GM19438 (cell line): ENCODE measurements around the gene POU2AF1.

Experiments
- ATAC-seq: cut with Tn5 transposase; IDR thresholded peaks from one replicate; pipeline ENCODE4 v1.9.1; 2021; ENCODE audit warnings: low read depth; ENCODE audit not compliant: unreplicated experiment

POU2AF1 gene

DNA sequence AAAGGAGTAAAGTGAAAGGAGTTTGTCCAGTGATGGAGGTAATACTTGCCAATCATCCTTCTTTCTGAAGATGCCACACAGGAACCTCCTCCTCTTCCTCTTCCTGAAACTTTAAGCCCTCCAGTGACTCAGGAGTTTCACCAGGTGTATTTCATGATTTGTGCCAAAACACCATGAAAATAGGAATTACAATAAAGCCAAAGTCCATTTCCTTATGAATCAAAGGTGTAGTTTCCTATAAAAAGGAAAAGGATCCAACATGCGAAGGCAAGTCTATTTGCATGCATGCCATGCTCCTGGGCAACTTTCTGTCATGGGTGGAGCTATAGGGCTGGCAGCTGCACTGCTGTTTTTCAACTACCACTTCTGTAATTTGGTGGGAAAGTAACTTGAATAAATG is 9.8 kb upstream of the POU2AF1 start:
- ATAC-seq: no peak

DNA sequence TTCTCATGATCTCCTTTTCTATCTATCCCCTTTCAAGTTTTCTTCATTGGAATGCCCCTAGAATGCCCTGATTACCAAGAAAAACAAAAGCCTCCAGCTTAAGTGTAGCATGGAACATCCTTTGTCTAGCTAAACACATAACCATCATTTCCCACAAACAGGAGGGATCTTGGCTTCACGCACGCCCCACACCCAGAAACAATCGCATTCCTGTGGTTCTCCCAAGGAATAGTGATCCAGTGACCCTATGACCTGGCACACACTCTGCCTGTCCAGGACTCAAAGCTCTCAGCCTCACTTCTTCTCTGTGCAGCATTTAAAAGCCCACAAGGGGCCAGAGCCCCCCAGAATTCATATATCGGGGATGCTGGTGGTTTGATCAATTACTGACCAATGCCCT is 9.3 kb upstream of the POU2AF1 start:
- ATAC-seq: no peak

DNA sequence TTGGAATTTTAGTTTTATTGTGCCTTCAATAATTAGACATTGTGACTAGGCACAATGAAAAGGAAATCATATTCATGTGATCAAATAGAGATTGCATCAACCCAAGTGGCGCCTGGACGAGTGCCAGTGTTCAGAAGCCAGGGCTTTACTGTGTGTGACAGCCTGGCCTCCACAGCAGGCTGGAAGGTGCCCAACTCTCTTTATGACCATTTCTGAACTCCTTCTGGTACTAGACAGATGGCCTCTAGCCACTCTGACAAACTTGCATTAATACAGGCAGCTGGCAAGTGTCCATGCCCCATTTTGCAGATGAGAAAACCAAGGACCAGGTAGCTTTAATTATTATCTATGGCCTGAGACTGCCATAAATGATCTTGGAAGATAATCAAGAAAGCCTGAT is 8.3 kb upstream of the POU2AF1 start:
- ATAC-seq: no peak

DNA sequence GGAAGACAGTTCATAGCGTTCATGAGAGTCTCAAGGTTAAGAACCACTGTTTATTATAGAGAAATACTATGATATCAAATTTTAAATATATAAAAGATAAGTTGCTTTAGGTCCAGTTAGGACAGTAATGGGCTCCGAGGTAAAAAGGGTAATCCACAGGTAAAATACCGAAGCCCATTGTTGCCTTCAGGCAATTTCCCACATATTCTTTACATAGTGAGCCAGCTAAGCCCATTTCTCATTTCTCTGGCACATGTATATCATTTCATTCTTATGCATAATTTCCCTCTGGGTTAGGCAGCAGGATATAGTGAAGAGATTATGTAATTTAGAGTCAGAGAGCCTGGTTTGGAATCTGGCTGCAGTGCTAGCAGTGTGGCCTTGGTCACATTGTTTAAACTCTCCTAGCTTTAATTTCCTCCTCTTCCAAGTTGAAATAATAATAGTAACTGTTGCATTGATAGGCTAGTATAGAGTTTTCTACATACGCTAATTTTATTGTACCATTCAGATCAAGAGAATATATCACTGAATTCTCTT is 7.6 kb upstream of the POU2AF1 start:
- no peak for ATAC-seq

DNA sequence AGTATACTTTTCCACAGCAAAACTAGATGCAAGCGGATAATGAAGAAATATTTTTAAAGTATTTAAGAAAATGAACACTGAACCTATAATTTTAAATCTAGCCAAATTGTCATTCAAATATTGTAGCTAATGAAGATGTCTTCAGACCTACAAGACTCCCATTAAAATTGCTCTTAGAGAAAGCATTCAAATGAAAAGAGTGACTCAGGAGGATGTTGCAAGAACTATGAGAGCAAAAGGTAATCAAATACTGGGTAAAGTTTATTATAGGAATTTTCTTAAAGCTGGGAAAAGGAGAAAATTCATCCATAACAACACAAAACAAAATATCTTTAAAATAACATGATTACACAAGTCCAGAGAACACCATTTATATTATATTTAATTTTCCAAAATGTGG is 5.4 kb upstream of the POU2AF1 start:
- ATAC-seq: no peak

DNA sequence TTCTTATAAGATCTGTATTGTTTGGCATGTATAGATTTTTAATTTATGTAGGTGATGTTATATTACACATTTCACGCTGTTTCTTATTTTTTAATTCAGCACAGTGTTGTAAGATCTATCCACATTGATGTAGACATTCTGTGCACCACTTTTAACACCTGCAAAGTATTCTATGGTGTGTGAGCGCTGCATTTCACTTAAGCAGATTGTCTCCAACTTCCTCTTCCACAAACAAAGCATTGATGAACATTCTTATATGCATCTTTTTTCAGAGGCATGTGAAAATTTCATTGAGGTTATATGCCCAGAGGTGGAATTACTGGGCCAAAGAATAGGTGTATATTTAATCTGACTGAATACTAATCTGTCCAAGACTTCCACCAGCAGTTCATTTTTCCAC is 3.4 kb upstream of the POU2AF1 start:
- ATAC-seq: no peak

DNA sequence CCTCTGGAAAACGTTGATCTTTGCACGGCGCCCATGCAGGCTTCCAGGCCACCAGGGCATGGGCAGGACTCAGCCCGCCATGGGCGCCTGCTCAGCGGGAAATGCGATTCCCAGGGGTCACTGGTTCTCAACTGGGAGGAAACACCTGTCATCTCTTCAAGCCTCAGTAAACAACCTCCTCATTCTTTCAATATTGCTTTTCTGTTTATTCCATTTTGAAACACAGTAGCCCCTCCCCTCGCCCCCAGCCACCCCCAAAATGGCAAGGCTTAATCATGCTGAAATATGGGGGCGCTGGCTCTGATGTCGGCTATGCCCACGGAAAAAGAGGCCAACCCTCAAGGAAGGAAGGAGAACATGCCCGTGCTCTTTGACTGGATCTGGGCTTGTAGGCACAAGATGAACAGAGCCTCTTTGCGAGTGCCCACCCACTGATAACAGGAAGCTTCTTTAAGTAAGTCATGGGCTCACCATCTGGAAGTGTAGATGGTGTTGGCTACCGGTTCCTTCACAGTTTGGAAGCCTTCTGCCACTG is 594 bp upstream of the POU2AF1 start:
- peak; percentile 52 for ATAC-seq

DNA sequence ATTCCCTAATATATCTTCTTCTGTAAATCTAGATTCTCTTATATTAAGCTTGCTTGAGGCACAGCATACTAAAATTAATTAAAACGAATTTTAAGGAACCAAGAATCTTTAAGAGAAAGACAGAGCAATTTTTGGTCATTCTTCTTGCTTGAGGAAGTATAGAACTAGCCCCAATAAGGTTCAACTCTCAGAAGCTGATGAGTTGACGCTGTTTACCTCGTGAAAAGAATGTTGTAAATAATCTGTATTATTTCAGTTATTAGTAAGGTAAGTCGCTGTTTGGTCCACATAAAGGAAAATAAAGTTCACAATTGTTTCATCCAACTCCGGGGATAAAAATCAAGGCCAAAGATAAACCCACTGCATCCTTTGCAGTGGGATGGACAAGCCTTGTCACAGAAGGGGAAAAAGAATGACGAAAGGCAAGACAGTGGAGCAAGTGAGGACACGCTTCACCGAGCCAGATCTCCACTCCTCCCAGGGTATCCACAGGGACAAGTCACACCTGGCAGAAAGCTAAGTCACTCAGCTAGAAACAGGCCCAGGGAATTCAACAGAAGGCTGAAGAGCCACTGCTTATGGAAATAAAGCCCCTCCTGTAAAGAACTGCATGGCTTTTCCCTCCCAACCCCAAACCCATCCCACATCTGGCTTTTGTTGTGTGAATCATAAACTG is 752 bp downstream of the POU2AF1 start:
- peak; percentile 2 for ATAC-seq

DNA sequence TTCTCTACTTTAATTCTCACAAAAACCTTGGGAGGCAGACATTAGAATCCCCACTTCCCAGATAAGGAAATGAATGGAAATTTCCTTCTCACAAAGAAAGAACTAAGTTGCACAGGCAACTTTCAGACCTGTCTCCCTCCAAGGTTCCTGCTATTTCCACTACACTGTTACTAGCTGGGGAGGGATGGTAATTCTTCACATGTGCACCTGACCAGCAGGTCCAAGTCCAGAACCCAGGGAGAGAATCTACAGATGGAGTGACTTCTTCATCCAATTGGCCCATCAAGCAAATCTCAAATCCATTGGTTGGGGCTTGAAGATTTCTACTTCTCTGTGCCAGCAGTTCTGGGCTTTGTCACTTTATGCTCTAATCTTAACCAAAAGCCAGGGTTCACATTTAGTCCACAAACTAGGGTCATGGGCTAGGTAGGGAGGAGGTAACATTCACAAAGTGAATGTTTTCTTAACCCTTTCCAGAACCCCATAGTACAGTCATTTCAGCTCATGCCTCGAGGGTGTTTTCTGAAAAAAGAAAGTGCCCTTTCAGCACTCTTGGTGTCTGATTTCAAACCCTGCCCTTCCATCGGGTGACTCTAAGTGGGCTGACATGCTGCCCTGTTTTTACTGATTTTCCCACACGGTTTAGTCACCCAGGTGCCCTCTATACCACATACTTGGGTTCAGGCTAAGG is 2.7 kb downstream of the POU2AF1 start:
- ATAC-seq: no peak

DNA sequence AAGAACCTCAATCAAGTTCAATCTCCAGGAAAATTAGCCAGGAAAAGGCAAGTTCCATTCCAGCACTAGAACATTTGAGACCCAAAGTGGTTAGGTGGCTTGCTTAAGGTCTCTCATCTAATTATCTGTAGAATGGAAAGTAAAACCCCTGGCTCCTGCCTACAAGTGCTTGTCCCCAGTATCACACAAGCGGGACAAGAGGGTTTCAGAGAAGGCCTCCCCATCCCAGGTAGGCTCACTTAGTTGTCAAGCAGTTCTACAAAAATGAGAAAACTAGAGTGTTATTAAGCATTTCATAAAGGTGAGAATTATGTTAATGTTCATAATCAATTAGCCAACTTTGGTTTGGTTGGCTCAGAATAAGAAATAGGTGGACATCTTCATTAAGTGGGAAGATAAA is 5.5 kb downstream of the POU2AF1 start:
- no peak for ATAC-seq

DNA sequence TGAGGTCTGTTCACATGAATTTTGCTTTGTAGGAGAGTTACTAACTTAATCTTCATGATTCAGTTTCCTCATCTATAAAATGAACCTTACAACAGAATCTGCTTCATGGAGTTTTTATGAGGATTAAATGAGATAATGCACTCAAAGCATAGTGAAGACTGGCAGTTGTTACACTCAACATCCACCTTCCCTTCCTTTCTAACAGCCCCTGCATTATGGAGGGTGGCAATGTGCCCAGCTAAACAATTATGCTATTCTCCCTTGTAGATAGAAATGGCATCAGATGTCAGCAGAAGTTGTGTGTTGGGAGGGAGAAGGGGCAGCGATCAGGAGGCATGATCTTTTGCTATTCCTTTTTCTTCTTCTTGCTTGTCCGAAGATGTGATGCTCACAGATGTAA is 6.5 kb downstream of the POU2AF1 start:
- no peak for ATAC-seq

DNA sequence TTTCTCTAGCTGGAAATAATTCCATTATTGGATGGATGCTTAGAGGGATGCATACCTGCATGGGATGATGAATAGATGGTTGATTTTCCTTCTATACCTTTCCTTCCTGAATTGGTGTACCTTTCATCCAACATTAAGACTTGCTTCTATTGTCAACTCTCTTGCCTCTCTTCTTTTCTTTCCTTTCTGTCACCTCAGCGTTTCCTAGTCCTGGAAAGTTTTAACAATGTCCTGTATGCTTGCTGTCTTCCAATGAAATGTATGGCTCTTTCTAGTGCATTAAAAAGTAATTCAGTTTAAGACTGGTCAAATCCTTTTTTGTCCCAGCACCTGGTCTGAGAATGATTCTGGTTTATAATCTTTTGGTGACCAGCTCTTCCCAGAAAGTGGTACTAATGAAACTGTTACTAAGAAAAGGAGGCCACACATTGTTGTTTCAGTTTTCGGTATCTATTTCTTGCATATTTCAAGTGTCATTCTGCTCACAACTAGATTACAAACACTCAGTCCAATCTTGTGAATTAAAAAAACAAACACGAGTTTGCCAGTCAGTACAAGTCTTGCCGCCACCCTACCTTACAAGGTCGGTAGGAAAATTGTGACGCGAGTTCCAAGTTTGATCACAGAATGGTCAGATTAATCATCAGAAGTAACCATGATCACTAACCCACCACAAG is 8.0 kb downstream of the POU2AF1 start:
- peak; percentile 28 for ATAC-seq

DNA sequence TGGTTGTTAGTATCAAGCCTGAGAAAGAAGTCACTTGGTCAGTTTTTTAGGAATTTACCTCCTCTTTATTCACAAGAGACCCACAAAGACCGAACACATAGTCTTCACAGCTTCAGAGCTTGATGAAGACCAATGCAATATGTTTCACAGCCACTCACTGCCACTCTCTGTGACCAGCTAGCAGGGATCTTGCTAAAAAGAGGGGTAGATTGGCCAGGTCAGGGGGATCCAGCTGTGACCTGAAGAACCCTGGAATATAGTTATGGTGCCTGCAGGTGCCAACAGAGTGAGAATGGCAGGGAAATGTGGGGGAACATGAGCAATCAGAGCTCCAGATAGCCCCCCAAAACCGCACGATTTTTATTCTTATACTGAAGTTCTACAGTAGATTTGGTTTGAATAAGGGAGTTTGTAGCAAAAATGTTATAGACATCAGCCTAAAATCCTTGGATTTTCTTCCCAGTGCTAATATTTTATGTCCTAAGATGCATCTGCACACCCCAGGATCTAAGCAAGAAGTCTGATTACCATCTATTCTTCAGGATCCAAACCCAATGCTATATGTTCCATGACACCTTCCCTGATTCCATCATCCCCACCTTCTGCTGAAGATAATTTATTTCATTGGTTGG is 8.7 kb downstream of the POU2AF1 start:
- no peak for ATAC-seq

DNA sequence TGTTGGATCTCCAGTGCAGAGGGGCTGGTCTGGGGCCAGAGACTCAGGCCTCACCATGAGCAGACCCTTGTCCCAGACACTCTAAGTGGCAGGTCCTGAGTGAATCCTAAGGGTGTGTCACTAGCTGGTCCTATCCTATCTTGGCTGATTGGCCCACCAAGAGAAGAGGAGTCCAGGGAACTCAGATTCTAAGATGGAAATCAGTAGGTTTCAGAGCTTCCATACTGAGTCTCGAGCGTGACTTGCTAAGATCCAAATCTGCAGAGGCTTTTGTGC is 10.9 kb downstream of the POU2AF1 start:
- ATAC-seq: no peak

DNA sequence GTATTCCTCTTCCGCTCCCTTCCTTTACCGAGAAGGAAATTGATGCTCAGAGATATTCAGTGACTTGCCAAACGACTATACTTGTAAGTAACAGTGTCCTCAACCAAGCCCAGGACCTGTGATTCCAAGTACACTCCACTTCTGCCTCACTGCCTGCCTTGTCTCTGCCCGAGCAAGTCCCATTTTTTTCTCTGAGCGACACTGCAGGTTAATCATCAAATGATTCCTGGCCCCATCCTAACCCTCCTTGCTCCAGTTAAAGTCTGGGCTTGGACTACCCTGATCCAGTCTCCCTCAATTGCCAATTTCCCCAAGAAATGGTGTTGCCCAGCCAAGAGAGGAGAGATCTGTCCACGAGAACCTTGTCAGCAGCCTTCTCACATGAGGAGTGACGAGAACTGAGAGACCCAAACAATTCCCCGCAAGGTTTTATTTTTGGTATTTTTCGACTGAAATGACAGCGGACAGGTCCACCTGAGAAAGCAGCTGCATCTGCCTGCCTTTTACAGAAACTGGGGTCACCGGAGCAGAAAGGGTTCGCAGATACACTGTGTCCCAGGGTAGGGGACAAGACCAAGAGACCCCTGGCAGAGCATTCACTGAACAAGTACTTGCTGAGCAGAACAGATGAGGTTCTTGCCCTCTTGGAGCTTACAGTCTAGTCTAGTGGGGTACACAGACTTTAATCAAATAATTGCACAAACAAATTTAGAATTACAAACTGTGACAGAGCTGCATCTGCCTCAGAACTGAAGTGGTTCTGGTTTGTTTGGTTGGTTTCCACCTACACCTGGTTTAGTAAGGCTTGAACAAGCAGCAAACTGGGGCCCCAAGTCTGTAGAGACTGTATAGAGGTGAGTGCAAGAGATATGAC is 11.4 kb downstream of the POU2AF1 start:
- ATAC-seq: peak; percentile 39

DNA sequence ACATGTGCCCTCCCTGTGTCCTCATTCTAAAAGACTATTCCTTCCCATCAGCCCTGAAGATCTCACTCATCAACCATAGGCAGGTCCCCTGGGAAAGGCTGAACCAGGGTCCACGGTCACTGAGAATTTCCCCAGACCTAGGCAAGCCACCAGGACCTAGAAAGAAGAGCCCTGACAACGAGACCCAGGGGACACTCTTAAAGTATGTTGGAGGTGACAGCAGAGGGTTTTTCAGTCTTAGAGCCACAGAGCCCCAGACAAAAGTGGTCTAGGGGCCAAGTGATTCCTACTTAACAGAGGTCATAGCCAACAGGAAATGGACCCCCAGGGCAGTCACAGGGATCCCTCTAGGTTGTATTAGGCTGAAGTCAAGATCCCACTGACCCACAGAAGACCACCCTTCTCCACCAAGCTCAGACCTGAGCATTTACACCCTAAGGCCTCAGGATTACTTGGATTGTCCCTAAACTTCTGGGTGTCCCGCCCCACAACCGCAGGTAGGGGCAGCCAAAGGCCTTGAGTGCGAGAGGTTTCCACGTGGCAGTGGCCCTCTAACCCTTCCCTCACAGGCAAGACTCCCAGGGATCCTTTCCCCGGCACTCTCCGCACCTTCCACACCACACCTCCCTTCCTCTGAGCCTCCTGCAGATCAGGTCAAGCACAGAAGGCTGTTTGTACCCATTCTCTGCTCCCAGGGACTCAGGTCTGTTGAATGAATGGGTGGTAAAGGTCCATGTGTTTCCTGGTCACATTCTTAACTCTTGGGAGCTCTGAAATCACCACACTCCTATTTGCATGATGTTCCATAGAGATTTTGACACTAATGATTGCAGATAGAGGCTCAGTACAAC is 12.3 kb downstream of the POU2AF1 start:
- ATAC-seq: no peak

DNA sequence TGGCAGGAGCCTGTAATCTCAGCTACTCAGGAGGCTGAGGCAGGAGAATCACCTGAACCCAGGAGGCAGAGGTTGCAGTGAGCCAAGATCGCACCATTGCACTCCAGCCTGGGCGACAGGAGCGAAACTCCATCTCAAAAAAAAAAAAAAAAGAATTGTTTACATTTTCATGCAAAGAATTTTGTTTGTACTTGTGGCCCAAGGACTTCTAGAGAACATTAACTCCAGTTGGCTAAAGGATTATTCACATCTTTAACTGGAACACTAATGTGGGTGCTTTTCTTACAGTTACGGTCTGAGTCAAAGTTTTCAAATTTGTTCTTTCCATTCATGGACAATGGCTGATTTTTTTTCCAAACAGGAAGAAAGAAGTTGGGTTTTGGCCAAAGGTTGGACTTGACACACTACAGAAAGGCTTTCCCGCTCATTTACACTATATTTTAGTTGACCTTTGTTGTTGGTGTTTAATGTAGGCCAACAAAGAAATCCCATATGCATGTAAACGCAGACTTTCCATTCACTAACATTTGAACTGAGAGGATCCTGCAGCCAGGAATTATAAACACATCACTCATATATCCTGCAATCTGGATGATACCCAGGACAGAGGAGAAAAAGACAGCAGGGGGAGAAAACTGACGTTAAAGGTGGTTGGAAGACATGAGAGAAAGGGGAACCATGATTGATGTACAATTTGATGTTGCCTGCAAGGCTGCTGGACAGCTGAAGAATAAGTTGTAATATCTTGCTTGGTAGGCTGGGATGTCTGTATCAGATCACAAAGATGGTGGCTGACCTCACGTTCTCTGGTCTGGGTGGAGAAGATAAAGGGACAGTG is 13.1 kb downstream of the POU2AF1 start:
- ATAC-seq: peak; percentile 30

DNA sequence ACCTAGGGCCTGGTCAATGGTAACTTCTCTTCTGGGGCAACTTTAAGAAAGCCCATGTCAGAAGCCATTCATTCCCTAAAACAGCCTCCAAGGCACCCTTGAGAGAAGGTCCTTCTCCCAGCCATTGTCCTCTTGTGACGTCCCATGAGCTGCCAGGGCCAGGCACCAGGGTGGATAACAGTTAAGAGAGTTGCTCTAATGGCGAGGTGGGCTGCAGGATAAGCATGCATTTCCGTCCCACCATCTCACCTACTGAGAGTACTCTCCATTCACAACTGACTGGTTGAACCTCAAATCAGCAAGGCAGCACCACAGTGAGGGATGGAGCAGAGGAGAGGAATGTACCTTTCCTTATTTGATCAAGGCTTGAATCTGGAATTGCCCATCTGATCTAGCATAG is 14.6 kb downstream of the POU2AF1 start:
- ATAC-seq: no peak
